ENCODE data around the gene KRTAP10-4.

DNA sequence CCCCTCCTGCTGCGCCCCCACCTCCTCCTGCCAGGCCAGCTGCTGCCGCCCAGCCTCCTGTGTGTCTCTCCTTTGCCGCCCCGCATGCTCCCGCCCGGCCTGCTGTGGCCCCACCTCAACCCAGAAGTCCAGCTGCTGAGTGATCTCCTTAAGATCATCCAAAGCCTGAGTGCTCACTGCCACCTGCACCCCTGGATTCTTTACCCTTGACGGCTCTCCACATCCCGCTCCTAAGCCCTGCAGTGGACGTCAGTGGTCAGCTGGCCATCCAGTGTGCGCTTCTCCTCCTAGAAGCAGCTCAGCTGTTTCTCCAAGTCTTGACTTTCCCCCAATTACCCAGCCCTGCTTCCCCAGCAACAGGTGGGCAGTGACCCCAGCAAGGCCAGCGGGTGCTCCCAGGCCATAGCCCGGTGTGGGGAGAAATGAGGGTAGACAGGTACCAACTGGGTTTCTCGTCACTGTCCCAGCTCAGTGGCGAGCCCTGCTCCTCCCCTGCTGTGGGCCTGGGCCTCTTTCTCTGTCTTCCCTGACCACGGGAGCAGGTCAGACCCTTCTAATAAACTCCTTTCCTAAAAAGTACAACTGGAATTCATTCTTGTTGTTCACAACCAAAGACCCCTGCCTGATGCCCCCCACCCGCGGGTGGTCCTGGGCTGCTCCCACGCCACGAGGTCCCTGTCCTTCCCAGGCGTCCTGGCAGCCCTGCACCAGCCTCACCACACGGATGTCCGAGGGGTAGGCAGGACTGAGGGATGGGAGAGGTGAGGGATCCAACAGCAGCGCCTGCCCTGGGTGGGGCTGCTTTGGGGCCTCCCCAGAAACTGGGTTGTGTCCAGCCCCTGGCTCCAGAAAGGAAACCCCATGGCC, 28.3 kb downstream of the KRTAP10-4 start:
- TF ChIP-seq POLR2A (IDR thresholded peaks at IDR 0.05) = no peak
- TF ChIP-seq, protein P1, sequence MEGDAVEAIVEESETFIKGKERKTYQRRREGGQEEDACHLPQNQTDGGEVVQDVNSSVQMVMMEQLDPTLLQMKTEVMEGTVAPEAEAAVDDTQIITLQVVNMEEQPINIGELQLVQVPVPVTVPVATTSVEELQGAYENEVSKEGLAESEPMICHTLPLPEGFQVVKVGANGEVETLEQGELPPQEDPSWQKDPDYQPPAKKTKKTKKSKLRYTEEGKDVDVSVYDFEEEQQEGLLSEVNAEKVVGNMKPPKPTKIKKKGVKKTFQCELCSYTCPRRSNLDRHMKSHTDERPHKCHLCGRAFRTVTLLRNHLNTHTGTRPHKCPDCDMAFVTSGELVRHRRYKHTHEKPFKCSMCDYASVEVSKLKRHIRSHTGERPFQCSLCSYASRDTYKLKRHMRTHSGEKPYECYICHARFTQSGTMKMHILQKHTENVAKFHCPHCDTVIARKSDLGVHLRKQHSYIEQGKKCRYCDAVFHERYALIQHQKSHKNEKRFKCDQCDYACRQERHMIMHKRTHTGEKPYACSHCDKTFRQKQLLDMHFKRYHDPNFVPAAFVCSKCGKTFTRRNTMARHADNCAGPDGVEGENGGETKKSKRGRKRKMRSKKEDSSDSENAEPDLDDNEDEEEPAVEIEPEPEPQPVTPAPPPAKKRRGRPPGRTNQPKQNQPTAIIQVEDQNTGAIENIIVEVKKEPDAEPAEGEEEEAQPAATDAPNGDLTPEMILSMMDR (IDR thresholded peaks at IDR 0.05) = no peak
- TF ChIP-seq POLR2AphosphoS5 (IDR thresholded peaks at IDR 0.05) = no peak
- no peak for TF ChIP-seq EP300 (IDR thresholded peaks at IDR 0.05)
